GM12875 (cell line): Measurements from ENCODE around the gene EPB41L5.

Experiments used
- H3K4me3 ChIP-seq: one replicate; pipeline ENCODE4 v1.5.1; 2011; ENCODE audit warnings: low read depth, low read length, control low read depth
- TF ChIP-seq, protein P1 (sequence below): IDR thresholded peaks from 2 replicates; pipeline ENCODE4 v1.5.1; 2011; ENCODE audit warnings: low read depth, mild to moderate bottlenecking, control low read depth, inconsistent platforms, low read length, moderate library complexity, borderline replicate concordance; ENCODE audit not compliant: insufficient read depth

The EPB41L5 gene

DNA sequence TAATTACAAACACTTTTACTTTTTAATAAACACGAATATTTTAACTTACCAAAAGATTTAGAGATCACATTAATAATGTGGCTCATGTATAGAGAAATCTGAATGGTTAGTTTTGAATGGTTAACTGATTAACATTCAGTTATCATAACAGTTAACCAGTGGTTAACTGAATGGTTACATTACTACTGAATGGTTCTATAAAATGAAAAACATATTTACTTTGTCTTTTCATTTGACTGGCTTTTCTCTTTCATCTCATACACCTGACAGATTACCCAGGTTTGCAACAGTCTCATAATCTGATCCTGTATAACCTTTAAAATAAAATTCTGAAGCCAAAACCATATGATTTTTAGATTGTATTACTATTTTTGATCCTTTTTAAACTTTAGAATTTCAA lies 91.9 kb downstream of the EPB41L5 start:
- H3K4me3 ChIP-seq: no peak overlapping the region
- TF ChIP-seq, protein P1, sequence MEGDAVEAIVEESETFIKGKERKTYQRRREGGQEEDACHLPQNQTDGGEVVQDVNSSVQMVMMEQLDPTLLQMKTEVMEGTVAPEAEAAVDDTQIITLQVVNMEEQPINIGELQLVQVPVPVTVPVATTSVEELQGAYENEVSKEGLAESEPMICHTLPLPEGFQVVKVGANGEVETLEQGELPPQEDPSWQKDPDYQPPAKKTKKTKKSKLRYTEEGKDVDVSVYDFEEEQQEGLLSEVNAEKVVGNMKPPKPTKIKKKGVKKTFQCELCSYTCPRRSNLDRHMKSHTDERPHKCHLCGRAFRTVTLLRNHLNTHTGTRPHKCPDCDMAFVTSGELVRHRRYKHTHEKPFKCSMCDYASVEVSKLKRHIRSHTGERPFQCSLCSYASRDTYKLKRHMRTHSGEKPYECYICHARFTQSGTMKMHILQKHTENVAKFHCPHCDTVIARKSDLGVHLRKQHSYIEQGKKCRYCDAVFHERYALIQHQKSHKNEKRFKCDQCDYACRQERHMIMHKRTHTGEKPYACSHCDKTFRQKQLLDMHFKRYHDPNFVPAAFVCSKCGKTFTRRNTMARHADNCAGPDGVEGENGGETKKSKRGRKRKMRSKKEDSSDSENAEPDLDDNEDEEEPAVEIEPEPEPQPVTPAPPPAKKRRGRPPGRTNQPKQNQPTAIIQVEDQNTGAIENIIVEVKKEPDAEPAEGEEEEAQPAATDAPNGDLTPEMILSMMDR: no peak

DNA sequence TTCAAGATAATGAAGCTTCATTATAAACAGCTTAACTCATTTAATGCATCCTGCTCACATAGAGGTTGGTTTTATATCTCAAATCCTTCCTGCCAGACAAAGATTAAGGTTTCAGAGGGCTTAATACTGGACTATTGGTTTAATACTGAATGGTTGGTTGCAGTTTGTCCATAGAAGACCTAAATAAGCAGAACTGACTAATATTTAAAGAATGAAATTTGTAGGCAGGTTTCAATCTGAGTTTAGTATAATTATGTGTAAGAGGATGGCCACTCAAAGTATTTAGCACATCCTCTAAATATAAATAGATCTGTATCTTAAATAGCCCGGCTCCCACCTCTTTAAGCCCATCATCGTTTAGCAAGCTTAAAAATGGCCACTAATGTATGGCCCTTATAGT lies 92.5 kb downstream of the EPB41L5 start:
- no peak overlapping the region for H3K4me3 ChIP-seq
- TF ChIP-seq, protein P1: no peak

DNA sequence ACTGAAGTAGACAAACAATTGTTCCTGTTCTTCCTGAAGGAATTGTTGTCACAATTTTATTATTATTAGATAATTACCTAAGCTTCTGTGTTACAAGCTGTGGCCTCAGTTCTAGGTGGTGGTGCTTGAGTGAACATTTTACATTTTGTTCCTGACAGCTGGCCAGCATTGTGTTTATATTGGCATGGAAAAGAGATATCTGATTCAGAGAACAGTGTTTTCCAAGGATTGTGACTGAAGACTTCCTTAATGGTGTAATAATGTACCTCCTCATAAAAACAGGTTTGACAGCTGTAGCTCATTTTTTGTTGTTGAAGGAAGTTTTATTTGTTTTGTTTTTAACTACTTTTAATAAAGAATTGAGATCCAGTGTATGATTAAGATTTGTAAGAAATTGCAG lies 95.2 kb downstream of the EPB41L5 start:
- TF ChIP-seq, protein P1: no peak
- no peak overlapping the region for H3K4me3 ChIP-seq

DNA sequence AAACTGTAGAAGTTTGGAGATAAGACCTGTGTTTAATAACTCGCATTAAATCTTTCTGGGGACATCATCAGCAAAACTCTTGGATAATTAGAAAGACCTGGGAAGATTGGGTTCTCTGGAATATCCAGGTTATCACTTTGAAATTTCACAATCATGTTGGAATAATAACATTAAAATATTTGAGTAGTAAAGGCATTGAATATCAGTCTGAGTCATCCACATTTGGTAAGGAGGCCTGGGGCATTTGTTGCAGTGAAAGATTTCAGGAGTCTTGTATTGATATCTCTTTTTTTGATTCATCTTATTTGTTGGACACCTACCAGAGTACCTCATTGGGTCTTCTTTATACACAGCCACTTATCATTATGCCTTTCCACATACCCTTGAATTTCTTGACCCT lies 95.9 kb downstream of the EPB41L5 start:
- TF ChIP-seq, protein P1: no peak
- no peak overlapping the region for H3K4me3 ChIP-seq

DNA sequence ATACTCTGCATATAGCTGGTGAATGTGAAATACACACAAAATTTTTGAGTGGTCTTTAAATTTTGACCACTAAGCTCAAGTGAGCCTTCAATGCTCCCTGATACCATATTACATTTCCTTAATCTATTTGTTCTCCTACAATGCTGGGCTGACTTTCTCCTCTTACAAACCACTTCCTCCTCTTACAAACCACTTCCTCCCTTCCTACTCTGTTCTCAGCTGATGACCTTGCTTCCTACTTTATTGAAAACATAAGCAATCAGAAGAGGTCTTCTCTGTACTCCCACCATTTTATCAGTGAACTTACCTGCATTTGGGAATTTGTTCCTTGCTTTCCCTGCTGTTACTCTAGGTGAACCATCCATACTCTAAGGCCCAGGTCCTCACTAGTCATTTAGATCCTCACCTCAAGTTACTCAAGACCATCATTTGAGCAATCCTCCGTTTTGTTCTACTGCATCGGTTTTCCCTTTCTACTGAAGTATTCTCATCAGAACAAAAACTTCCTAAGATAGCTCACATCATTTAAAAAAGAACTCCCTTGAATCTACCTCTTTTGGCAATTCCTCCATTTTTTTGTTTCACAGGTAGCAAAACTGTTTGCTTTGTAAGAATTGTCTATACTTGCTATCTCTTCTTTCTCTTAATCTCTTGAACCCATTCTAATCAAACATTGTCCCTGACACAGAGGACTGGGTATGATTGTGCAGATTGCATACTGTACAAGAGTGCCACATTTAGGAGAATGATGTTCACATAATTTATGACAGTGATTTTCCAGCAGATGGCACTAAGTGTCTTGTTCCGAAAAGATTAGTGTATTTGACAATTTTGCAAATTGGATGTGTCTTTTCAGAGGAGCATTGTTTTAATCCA lies 96.5 kb downstream of the EPB41L5 start:
- TF ChIP-seq, protein P1: peak; percentile 43; the same call in 1 of the 2 replicates

DNA sequence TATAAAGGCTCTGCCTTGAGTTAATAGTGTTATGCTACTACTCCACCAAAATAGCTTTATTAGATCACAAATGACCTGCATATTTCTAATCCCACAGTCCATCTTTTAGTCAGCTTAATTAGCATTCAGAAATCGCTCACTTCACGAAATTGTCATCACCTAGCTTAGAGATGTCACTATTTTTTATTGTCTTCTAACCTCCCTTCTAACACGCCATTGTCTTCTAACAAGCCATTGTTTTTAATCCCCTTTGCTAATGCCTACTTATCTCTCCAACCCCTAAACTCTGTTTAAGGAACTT lies 97.1 kb downstream of the EPB41L5 start:
- H3K4me3 ChIP-seq: no peak overlapping the region
- TF ChIP-seq, protein P1: no peak

More for the DNA sequence above, 96.5 kb downstream of the EPB41L5 start:
- H3K4me3 ChIP-seq: no peak overlapping the region

DNA sequence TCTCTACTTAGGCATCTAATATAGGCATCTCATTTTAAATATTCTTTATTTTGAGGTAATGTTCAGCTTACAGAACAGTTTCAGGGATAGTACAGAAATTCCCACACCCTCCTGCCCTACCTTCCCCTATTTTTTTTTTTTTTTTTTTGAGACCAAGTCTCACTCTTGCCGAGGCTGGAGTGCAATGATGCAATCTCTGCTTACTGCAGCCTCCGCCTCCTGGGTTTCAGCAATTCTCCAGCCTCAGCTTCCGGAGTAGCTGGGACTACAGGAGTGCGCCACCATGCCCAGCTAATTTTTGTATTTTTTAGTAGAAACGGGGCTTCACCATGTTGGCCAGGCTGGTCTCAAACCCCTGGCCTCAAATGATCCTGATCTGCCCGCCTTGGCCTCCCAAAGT lies 97.6 kb downstream of the EPB41L5 start:
- TF ChIP-seq, protein P1: no peak
- H3K4me3 ChIP-seq: no peak overlapping the region
